Thoracic aorta (tissue), 2 donors: Measurements from ENCODE around the gene PIK3C2G. TPM values are rescaled to one million over a fixed set of nuclear protein-coding genes. Genes with fewer than 3 reads are reported as not detected.

Experiments
- ATAC-seq: fragments of 150-250 bp; one replicate; pipeline ENCODE4 v1.8.0; 2017; ENCODE audit warnings: low read depth; ENCODE audit not compliant: insufficient number of reproducible peaks, low FRiP score
- DNase-seq: peaks from one replicate; pipeline ENCODE4 v3.0.0-alpha.2; 2020; ENCODE audit warnings: low spot score
- H3K27ac ChIP-seq, 2 donors: fragments of 200-600 bp; sonication (generic); 1 replicate in 1 of 2; 2 replicates in 1 of 2; pipeline ENCODE4 v1.5.1; 2016; ENCODE audit warnings: mild to moderate bottlenecking in 2 of 2, moderate library complexity in 2 of 2
- H3K27me3 ChIP-seq: fragments of 200-600 bp; sonication (generic); replicated peaks from 2 replicates; pipeline ENCODE4 v1.6.0; 2016; ENCODE audit warnings: mild to moderate bottlenecking; ENCODE audit not compliant: insufficient read depth
- H3K36me3 ChIP-seq: fragments of 200-600 bp; sonication (generic); one replicate; pipeline ENCODE4 v1.5.1; 2016
- H3K4me1 ChIP-seq, 2 donors: fragments of 200-600 bp; sonication (generic); 1 replicate in 1 of 2; 2 replicates in 1 of 2; pipeline versions ENCODE4 v1.5.1 to v1.6.0; 2016; ENCODE audit warnings: low read depth in 2 of 2, mild to moderate bottlenecking in 1 of 2; ENCODE audit not compliant: control insufficient read depth in 1 of 2
- H3K4me3 ChIP-seq: fragments of 200-600 bp; sonication (generic); 2 replicates; pipeline ENCODE4 v1.5.1; 2016; ENCODE audit warnings: mild to moderate bottlenecking
- H3K9me3 ChIP-seq: fragments of 200-600 bp; sonication (generic); 2 replicates; pipeline ENCODE4 v1.5.1; 2016
- CTCF ChIP-seq: fragments of 200-600 bp; sonication (generic); IDR thresholded peaks from one replicate; pipeline ENCODE4 v1.5.1; 2019; ENCODE audit warnings: antibody characterized with exemption
- total RNA-seq, 2 donors: library from RNA; depleted of rRNA; stranded (reverse); fragments of >200 nt; gene quantifications; one replicate each; pipeline versions ENCODE4 v1.1.0 to v1.2.3, GENCODE V29; 2016

PIK3C2G gene
- total RNA-seq, 2 donors from 2014 or later: not detected

- no peak overlapping the region for H3K4me3 ChIP-seq
- DNase-seq: no peak
- no peaks in the 10 kb centered on the region for H3K36me3 ChIP-seq
- H3K9me3 ChIP-seq: no peaks in the 10 kb centered on the region
- TF ChIP-seq CTCF: no peak
- no peaks in the 10 kb centered on the region for H3K27me3 ChIP-seq
- no peak for ATAC-seq
- peaks cover 0 to 10% of the 10 kb centered on the region in 2 donors for H3K4me1 ChIP-seq
- no peak overlapping the region for H3K27ac ChIP-seq
Measured at GRCh38 chr12:18382236-18382885, 121.0 kb downstream of the PIK3C2G start.

- TF ChIP-seq CTCF: no peak
- Histone ChIP-seq H3K27me3 (no peaks in the 10 kb centered on the region), H3K4me3 (peak overlapping the region; percentile 54), H3K36me3 (no peaks in the 10 kb centered on the region), H3K27ac (peak overlapping the region in 1 of 2 donors; percentile 43), H3K9me3 (no peaks in the 10 kb centered on the region), H3K4me1 (peaks cover 0 to 10% of the 10 kb centered on the region in 2 donors)
- no peak for ATAC-seq
- DNase-seq: no peak
Measured at GRCh38 chr12:18383203-18383602, 121.9 kb downstream of the PIK3C2G start.

- no peak for ATAC-seq
Measured at GRCh38 chr12:18387706-18388105, 126.4 kb downstream of the PIK3C2G start.

GRCh38 chr12:18389820-18390219, 128.5 kb downstream of the PIK3C2G start:
- ATAC-seq: no peak

More at GRCh38 chr12:18387706-18388105, 126.4 kb downstream of the PIK3C2G start:
- TF ChIP-seq CTCF: no peak
- DNase-seq: no peak
- H3K4me3 ChIP-seq: no peak overlapping the region
- H3K4me1 ChIP-seq: peaks cover 0 to 5% of the 10 kb centered on the region in 2 donors
- no peaks in the 10 kb centered on the region for H3K36me3 ChIP-seq
- no peaks in the 10 kb centered on the region for H3K9me3 ChIP-seq
- H3K27ac ChIP-seq: no peak overlapping the region
- H3K27me3 ChIP-seq: no peaks in the 10 kb centered on the region

GRCh38 chr12:18391151-18391550, 129.8 kb downstream of the PIK3C2G start:
- H3K36me3 ChIP-seq: no peaks in the 10 kb centered on the region
- H3K27me3 ChIP-seq: no peaks in the 10 kb centered on the region
- ATAC-seq (no peak), DNase-seq (no peak)
- no peak for TF ChIP-seq CTCF
- no peak overlapping the region for H3K27ac ChIP-seq
- no peak overlapping the region for H3K4me3 ChIP-seq
- no peaks in the 10 kb centered on the region for H3K4me1 ChIP-seq
- H3K9me3 ChIP-seq: no peaks in the 10 kb centered on the region

More at GRCh38 chr12:18389820-18390219, 128.5 kb downstream of the PIK3C2G start:
- Histone ChIP-seq H3K4me3 (no peak overlapping the region), H3K4me1 (no peaks in the 10 kb centered on the region), H3K27me3 (no peaks in the 10 kb centered on the region), H3K9me3 (no peaks in the 10 kb centered on the region), H3K36me3 (no peaks in the 10 kb centered on the region), H3K27ac (no peak overlapping the region)
- TF ChIP-seq CTCF: no peak
- DNase-seq: no peak
